Adipocyte (in vitro differentiated cells): ENCODE measurements around the gene ARFGAP2.
"Not testable (repeated sequence)": the region's sequence is repeated elsewhere in the genome, so short reads cannot be mapped to it uniquely, and the experiment has no call there.

Source experiments
- DNase-seq: peaks from one replicate; pipeline ENCODE4 v3.0.0-alpha.2; 2015; ENCODE audit warnings: low read depth
- H3K27me3 ChIP-seq: replicated peaks from 2 replicates; pipeline ENCODE4 v1.7.0; 2013; ENCODE audit warnings: mild to moderate bottlenecking, low read length, moderate library complexity; ENCODE audit not compliant: control insufficient read depth, insufficient read depth
- H3K36me3 ChIP-seq: 2 replicates; pipeline ENCODE4 v1.7.0; 2013; ENCODE audit warnings: low read length, mild to moderate bottlenecking, moderate library complexity; ENCODE audit not compliant: control insufficient read depth, insufficient read depth, severe bottlenecking
- H3K4me1 ChIP-seq: 2 replicates; pipeline ENCODE4 v1.7.0; 2013; ENCODE audit warnings: mild to moderate bottlenecking, low read length, moderate library complexity; ENCODE audit not compliant: control insufficient read depth, insufficient read depth
- H3K4me3 ChIP-seq: 2 replicates; pipeline ENCODE4 v1.7.0; 2013; ENCODE audit warnings: mild to moderate bottlenecking, low read length, moderate library complexity
- H3K9ac ChIP-seq: 2 replicates; pipeline ENCODE4 v1.7.0; 2013; ENCODE audit warnings: mild to moderate bottlenecking, low read length, moderate library complexity
- H3K9me3 ChIP-seq: 2 replicates; pipeline ENCODE4 v1.7.0; 2013; ENCODE audit warnings: mild to moderate bottlenecking, low read length, moderate library complexity; ENCODE audit not compliant: control insufficient read depth

The ARFGAP2 gene

GRCh38 chr11:47176328-47177228 is at the start of gene ARFGAP2:
TSS of gene ARFGAP2 (minus strand) at chr11:47176879. CDS start at chr11:47176853, 26 bp downstream.
- DNase-seq, result peak; percentile 99
- peaks cover 25% of the 10 kb centered on the region for H3K36me3 ChIP-seq
- H3K4me1 ChIP-seq, result peaks cover 24% of the 10 kb centered on the region
- peak within 1 kb of the TSS; percentile 96 for H3K4me3 ChIP-seq
- no peaks in the 10 kb centered on the region for H3K27me3 ChIP-seq
- H3K9ac ChIP-seq, result peak within 1 kb of the TSS; percentile 100
- no peaks in the 10 kb centered on the region for H3K9me3 ChIP-seq

GRCh38 chr11:47225552-47226400 is 49.1 kb upstream of the ARFGAP2 start:
- DNase-seq, result peak; percentile 86
- Histone ChIP-seq H3K9me3 (no peaks in the 10 kb centered on the region), H3K4me1 (peaks cover 2% of the 10 kb centered on the region), H3K9ac (no peak overlapping the region), H3K36me3 (peaks cover 33% of the 10 kb centered on the region), H3K27me3 (no peaks in the 10 kb centered on the region), H3K4me3 (no peak overlapping the region)

- Histone ChIP-seq H3K4me1 (peaks cover 14% of the 10 kb centered on the region), H3K36me3 (peaks cover 16% of the 10 kb centered on the region), H3K9me3 (no peaks in the 10 kb centered on the region), H3K9ac (peak overlapping the region; percentile 21), H3K27me3 (no peaks in the 10 kb centered on the region), H3K4me3 (no peak overlapping the region)
- DNase-seq, result peak; percentile 42
These were observed 46.0 kb upstream of the ARFGAP2 start for GRCh38 chr11:47222696-47223095.

GRCh38 chr11:47220401-47220821 is 43.7 kb upstream of the ARFGAP2 start:
- Histone ChIP-seq H3K4me3 (no peak overlapping the region), H3K36me3 (peaks cover 13% of the 10 kb centered on the region), H3K4me1 (peaks cover 30% of the 10 kb centered on the region), H3K27me3 (no peaks in the 10 kb centered on the region), H3K9ac (no peak overlapping the region), H3K9me3 (no peaks in the 10 kb centered on the region)
- DNase-seq, result peak; percentile 67

- Histone ChIP-seq H3K4me3 (peak overlapping the region; percentile 89), H3K27me3 (no peaks in the 10 kb centered on the region), H3K36me3 (peaks cover 5% of the 10 kb centered on the region), H3K9ac (peak overlapping the region; percentile 94), H3K4me1 (peaks cover 36% of the 10 kb centered on the region), H3K9me3 (no peaks in the 10 kb centered on the region)
- DNase-seq, result peak; percentile 91
These were observed 39.6 kb upstream of the ARFGAP2 start for GRCh38 chr11:47216121-47216798.

- H3K4me1 ChIP-seq, result peaks cover 31% of the 10 kb centered on the region
- H3K9me3 ChIP-seq, result no peaks in the 10 kb centered on the region
- H3K4me3 ChIP-seq, result peak overlapping the region; percentile 89
- no peaks in the 10 kb centered on the region for H3K27me3 ChIP-seq
- H3K9ac ChIP-seq, result peak overlapping the region; percentile 94
- DNase-seq, result no peak
- peaks cover 5% of the 10 kb centered on the region for H3K36me3 ChIP-seq
These were observed 38.8 kb upstream of the ARFGAP2 start for GRCh38 chr11:47215366-47215910.

- H3K27me3 ChIP-seq, result no peaks in the 10 kb centered on the region
- peaks cover 25% of the 10 kb centered on the region for H3K4me1 ChIP-seq
- H3K9me3 ChIP-seq, result peaks cover 2% of the 10 kb centered on the region
- DNase-seq, result peak; percentile 88
- H3K4me3 ChIP-seq, result peak overlapping the region; percentile 89
- peak overlapping the region; percentile 87 for H3K9ac ChIP-seq
- H3K36me3 ChIP-seq, result no peaks in the 10 kb centered on the region
These were observed 37.4 kb upstream of the ARFGAP2 start for GRCh38 chr11:47213950-47214565.

GRCh38 chr11:47212938-47213337 is 36.3 kb upstream of the ARFGAP2 start:
- peaks cover 23% of the 10 kb centered on the region for H3K4me1 ChIP-seq
- H3K36me3 ChIP-seq, result no peaks in the 10 kb centered on the region
- DNase-seq, result no peak
- H3K9ac ChIP-seq, result no peak overlapping the region
- H3K9me3 ChIP-seq, result peaks cover 2% of the 10 kb centered on the region
- H3K27me3 ChIP-seq, result no peaks in the 10 kb centered on the region
- no peak overlapping the region for H3K4me3 ChIP-seq

- no peak for DNase-seq
- no peaks in the 10 kb centered on the region for H3K36me3 ChIP-seq
- no peaks in the 10 kb centered on the region for H3K27me3 ChIP-seq
- H3K4me1 ChIP-seq, result peaks cover 10% of the 10 kb centered on the region
- H3K9me3 ChIP-seq, result peaks cover 2% of the 10 kb centered on the region
- no peak overlapping the region for H3K4me3 ChIP-seq
- no peak overlapping the region for H3K9ac ChIP-seq
These were observed 31.9 kb upstream of the ARFGAP2 start for GRCh38 chr11:47208628-47209027.

GRCh38 chr11:47208008-47208552 is 31.4 kb upstream of the ARFGAP2 start:
- H3K4me1 ChIP-seq, H3K9ac ChIP-seq, H3K36me3 ChIP-seq, H3K27me3 ChIP-seq, DNase-seq, H3K4me3 ChIP-seq, H3K9me3 ChIP-seq: not testable (repeated sequence)
